ENCODE measurements around the gene SEC14L1. TPM values are rescaled to one million over a fixed set of nuclear protein-coding genes. Genes with fewer than 3 reads are reported as not detected.
A peak's percentile ranks its signal among the peaks of the same experiment; 100 is the strongest.

SEC14L1 gene
- total and polyA plus RNA-seq, 4 donors: 17.0 to 52.0 (median 26.8) TPM

GRCh38 chr17:77246110-77247047, 105.6 kb downstream of the SEC14L1 start:
- peak overlapping the region in 2 of 3 donors; percentile 50 to 57 for H3K4me3 ChIP-seq (ENCODE audit: low read depth in 1 of 3, low read length in 3 of 3)
- no peak for DNase-seq (ENCODE audit: low spot score)
- no peaks in the 10 kb centered on the region for H3K9me3 ChIP-seq (ENCODE audit: control insufficient read depth in 4 of 4, low read length in 3 of 4)
- peaks cover 0 to 10% (median 7%) of the 10 kb centered on the region in 4 donors for H3K4me1 ChIP-seq (ENCODE audit: control insufficient read depth in 4 of 4, insufficient read depth in 4 of 4, low read length in 3 of 4)
- no peaks in the 10 kb centered on the region for H3K27me3 ChIP-seq (ENCODE audit: control insufficient read depth in 4 of 4, insufficient read depth in 4 of 4, low read length in 3 of 4)
- 27% methylated on average over 34 of the region's 34 CpGs for WGBS
- H3K9ac ChIP-seq (ENCODE audit: low read depth in 1 of 2, low read length in 2 of 2): no peak overlapping the region
- H3K36me3 ChIP-seq (ENCODE audit: control insufficient read depth in 4 of 4, insufficient read depth in 3 of 4, low read depth in 1 of 4, low read length in 3 of 4): no peaks in the 10 kb centered on the region
- H3K27ac ChIP-seq (ENCODE audit: low read depth in 1 of 2, low read length in 2 of 2): no peak overlapping the region
- TF ChIP-seq ATF3 (IDR thresholded peaks at IDR 0.05): no peak
- TF ChIP-seq ZBTB33 (IDR thresholded peaks at IDR 0.05): no peak
- TF ChIP-seq REST (IDR thresholded peaks at IDR 0.05): no peak
- no peak for TF ChIP-seq GABPA (IDR thresholded peaks at IDR 0.05 in 1 of 2, conservative IDR thresholded peaks at IDR 0.05 in 1 of 2)
- TF ChIP-seq FOXA1 (IDR thresholded peaks at IDR 0.05): no peak
- no peak for TF ChIP-seq RAD21 (IDR thresholded peaks at IDR 0.05)
- no peak for TF ChIP-seq YY1 (IDR thresholded peaks at IDR 0.05)
- no peak for TF ChIP-seq TAF1 (conservative IDR thresholded peaks at IDR 0.05)
- no peak for TF ChIP-seq HNF4G (IDR thresholded peaks at IDR 0.05)
- TF ChIP-seq CTCF (IDR thresholded peaks at IDR 0.05; ENCODE audit: low read depth, low read length, missing input control): no peak
- no peak for TF ChIP-seq NR2F2 (IDR thresholded peaks at IDR 0.05)
- TF ChIP-seq FOXA2 (IDR thresholded peaks at IDR 0.05): no peak

- TF ChIP-seq CTCF (IDR thresholded peaks at IDR 0.05; ENCODE audit: low read depth, low read length, missing input control) (peak; percentile 92), GABPA (IDR thresholded peaks at IDR 0.05 in 1 of 2, conservative IDR thresholded peaks at IDR 0.05 in 1 of 2) (no peak), RXRA (IDR thresholded peaks at IDR 0.05) (no peak), RAD21 (IDR thresholded peaks at IDR 0.05) (peak; percentile 89 to 94)
- H3K9ac ChIP-seq (ENCODE audit: low read depth in 1 of 2, low read length in 2 of 2): peak overlapping the region in 1 of 2 donors; percentile 65
- no peaks in the 10 kb centered on the region for H3K36me3 ChIP-seq (ENCODE audit: control insufficient read depth in 4 of 4, insufficient read depth in 3 of 4, low read depth in 1 of 4, low read length in 3 of 4)
- H3K9me3 ChIP-seq (ENCODE audit: control insufficient read depth in 4 of 4, low read length in 3 of 4): no peaks in the 10 kb centered on the region
- H3K4me1 ChIP-seq (ENCODE audit: control insufficient read depth in 4 of 4, insufficient read depth in 4 of 4, low read length in 3 of 4): peaks cover 0 to 10% (median 7%) of the 10 kb centered on the region in 4 donors
- H3K4me3 ChIP-seq (ENCODE audit: low read depth in 1 of 3, low read length in 3 of 3): peak overlapping the region; percentile 35 to 57 (median 50)
- peak; percentile 89 for DNase-seq (ENCODE audit: low spot score)
- no peak overlapping the region for H3K27ac ChIP-seq (ENCODE audit: low read depth in 1 of 2, low read length in 2 of 2)
- 2% methylated on average over 51 of the region's 51 CpGs for WGBS
- H3K27me3 ChIP-seq (ENCODE audit: control insufficient read depth in 4 of 4, insufficient read depth in 4 of 4, low read length in 3 of 4): no peaks in the 10 kb centered on the region
These were observed 106.3 kb downstream of the SEC14L1 start for GRCh38 chr17:77247048-77247541.
